Keratinocyte (primary cell): Measurements from ENCODE around the gene SLC39A11. TPM values are rescaled to one million over a fixed set of nuclear protein-coding genes. Genes with fewer than 3 reads are reported as not detected.
A peak's percentile ranks its signal among the peaks of the same experiment; 100 is the strongest.

ENCODE experiments used
- DNase-seq: peaks from one replicate; pipeline ENCODE4 v3.0.0-alpha.2; 2011; ENCODE audit warnings: low read depth, missing footprints, low spot score
- FAIRE-seq: peaks from 2 replicates; lab custom pipeline; 2011; peaks lifted over from hg19 to GRCh38; lab: Jason Lieb, UNC
- H2AFZ ChIP-seq: 2 replicates; pipeline ENCODE4 v1.6.0; 2012; ENCODE audit warnings: low read length, control low read depth, inconsistent platforms; ENCODE audit not compliant: control insufficient read depth
- H3K27ac ChIP-seq: 2 replicates; pipeline ENCODE4 v1.5.1; 2011; ENCODE audit warnings: low read length; ENCODE audit not compliant: control insufficient read depth, insufficient read depth
- H3K27me3 ChIP-seq: 3 replicates; pipeline ENCODE4 v1.6.0; 2011; ENCODE audit warnings: low read length; ENCODE audit not compliant: control insufficient read depth, insufficient read depth; ENCODE audit errors: extremely low read depth
- H3K36me3 ChIP-seq, 2 experiments: 2 replicates in 1 of 2; 3 replicates in 1 of 2; pipeline ENCODE4 v1.5.1; 2011; ENCODE audit warnings: low read length in 2 of 2, mild to moderate bottlenecking in 1 of 2; ENCODE audit not compliant: control insufficient read depth in 2 of 2, insufficient read depth in 2 of 2; ENCODE audit errors: extremely low read depth in 1 of 2
- H3K4me1 ChIP-seq: 3 replicates; pipeline ENCODE4 v1.5.1; 2011; ENCODE audit warnings: low read length; ENCODE audit not compliant: control insufficient read depth, insufficient read depth; ENCODE audit errors: extremely low read depth
- H3K4me2 ChIP-seq: 3 replicates; pipeline ENCODE4 v1.6.0; 2011; ENCODE audit warnings: low read depth, low read length; ENCODE audit not compliant: control insufficient read depth, insufficient read depth; ENCODE audit errors: extremely low read depth
- H3K4me3 ChIP-seq, 3 experiments: fragments of 200-600 bp in 1 of 3; sonication (generic) in 1 of 3; 2 replicates in 2 of 3; 3 replicates in 1 of 3; pipeline ENCODE4 v1.5.1; 2011 to 2016; ENCODE audit warnings: low read length in 3 of 3, mild to moderate bottlenecking in 3 of 3, control low read depth in 2 of 3, inconsistent platforms in 1 of 3, low read depth in 1 of 3, mixed read lengths in 1 of 3, mixed run types in 1 of 3, moderate library complexity in 1 of 3; ENCODE audit not compliant: control insufficient read depth in 2 of 3, insufficient read depth in 2 of 3; ENCODE audit errors: extremely low read depth in 1 of 3
- H3K79me2 ChIP-seq: 2 replicates; pipeline ENCODE4 v1.6.0; 2012; ENCODE audit warnings: low read length; ENCODE audit not compliant: control insufficient read depth, insufficient read depth
- H3K9ac ChIP-seq: 3 replicates; pipeline ENCODE4 v1.6.0; 2011; ENCODE audit warnings: low read length; ENCODE audit not compliant: control insufficient read depth, insufficient read depth; ENCODE audit errors: extremely low read depth
- H3K9me1 ChIP-seq: 3 replicates; pipeline ENCODE4 v1.6.0; 2011; ENCODE audit warnings: low read length; ENCODE audit not compliant: control insufficient read depth, insufficient read depth; ENCODE audit errors: extremely low read depth
- H3K9me3 ChIP-seq: 2 replicates; pipeline ENCODE4 v1.5.1; 2012; ENCODE audit warnings: low read depth, low read length; ENCODE audit not compliant: control insufficient read depth
- H4K20me1 ChIP-seq: 3 replicates; pipeline ENCODE4 v1.6.0; 2011; ENCODE audit warnings: low read length; ENCODE audit not compliant: control insufficient read depth, insufficient read depth; ENCODE audit errors: extremely low read depth
- EZH2 ChIP-seq: IDR thresholded peaks from one replicate; pipeline ENCODE4 v1.6.1; 2012; ENCODE audit warnings: inconsistent platforms, mild to moderate bottlenecking, low read length, moderate library complexity
- dilution Hi-C: fragments of 300-500 bp; cut with MboI; formaldehyde crosslinking; loops from one replicate; pipeline ENCODE4 v1.7.0; 2020; ENCODE audit warnings: low sequenced_read_pairs; ENCODE audit not compliant: extremely low pct_ligation_motif_present
- polyA plus RNA-seq, 5 experiments: library from polyadenylated mRNA; depleted of rRNA in 3 of 5; stranded (reverse) in 3 of 5; stranded (forward) in 1 of 5; unstranded in 1 of 5; fragments of >200 nt; gene quantifications; 1 replicate in 1 of 5; 2 replicates in 3 of 5; 3 replicates in 1 of 5; pipeline versions ENCODE4 v1.2.1 to v1.2.3, GENCODE V29; 2011 to 2012; ENCODE audit warnings: missing spikeins in 2 of 5, low read depth in 1 of 5, low replicate concordance in 1 of 5
- TF ChIP-seq, protein P1 (sequence below), 3 experiments: IDR thresholded peaks in 1 of 3; conservative IDR thresholded peaks in 1 of 3; optimal IDR thresholded peaks in 1 of 3; 2 replicates in 2 of 3; 3 replicates in 1 of 3; pipeline versions ENCODE3 to v1.5.1; 2011; ENCODE audit warnings: low read length in 3 of 3, mild to moderate bottlenecking in 3 of 3, moderate library complexity in 2 of 3, control low read depth in 1 of 3, inconsistent platforms in 1 of 3; ENCODE audit not compliant: insufficient read depth in 2 of 3; ENCODE audit errors: extremely low read depth in 1 of 3

The SLC39A11 gene
- polyA plus RNA-seq, 1 donor (not counting 4 experiments of a cell fraction or from before 2014, with no cell fraction given): 11.5 TPM

DNA sequence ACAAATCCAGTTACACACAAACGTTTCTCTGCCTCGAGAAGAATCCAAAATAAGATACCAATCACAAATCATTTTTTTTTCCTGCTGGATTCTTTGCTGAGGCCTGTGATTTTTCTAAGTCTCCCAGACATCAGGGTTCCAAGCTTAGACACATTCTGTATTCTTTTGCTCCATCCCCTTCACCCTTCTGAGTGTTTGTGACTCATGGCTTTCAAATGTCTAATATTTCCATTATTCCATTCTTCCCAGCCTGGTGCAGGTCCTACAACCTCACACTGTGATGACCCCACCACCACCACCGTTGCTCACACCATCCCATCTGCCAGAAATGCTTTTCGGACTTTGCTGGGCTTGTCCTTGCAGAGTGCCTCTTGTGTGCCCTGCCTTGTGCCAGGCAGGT is 491.6 kb downstream of the SLC39A11 start:
- Histone ChIP-seq H3K36me3 (no peaks in the 10 kb centered on the region), H4K20me1 (no peaks in the 10 kb centered on the region), H3K27ac (no peak overlapping the region), H3K9me3 (no peaks in the 10 kb centered on the region), H3K79me2 (no peaks in the 10 kb centered on the region), H3K4me3 (no peak overlapping the region), H3K9me1 (no peaks in the 10 kb centered on the region), H3K4me1 (peaks cover 26% of the 10 kb centered on the region), H3K4me2 (no peak overlapping the region), H2AFZ (no peak overlapping the region), H3K27me3 (no peaks in the 10 kb centered on the region), H3K9ac (no peak overlapping the region)
- no peak for DNase-seq
- dilution Hi-C loops: no loop called here
- TF ChIP-seq, protein P1, sequence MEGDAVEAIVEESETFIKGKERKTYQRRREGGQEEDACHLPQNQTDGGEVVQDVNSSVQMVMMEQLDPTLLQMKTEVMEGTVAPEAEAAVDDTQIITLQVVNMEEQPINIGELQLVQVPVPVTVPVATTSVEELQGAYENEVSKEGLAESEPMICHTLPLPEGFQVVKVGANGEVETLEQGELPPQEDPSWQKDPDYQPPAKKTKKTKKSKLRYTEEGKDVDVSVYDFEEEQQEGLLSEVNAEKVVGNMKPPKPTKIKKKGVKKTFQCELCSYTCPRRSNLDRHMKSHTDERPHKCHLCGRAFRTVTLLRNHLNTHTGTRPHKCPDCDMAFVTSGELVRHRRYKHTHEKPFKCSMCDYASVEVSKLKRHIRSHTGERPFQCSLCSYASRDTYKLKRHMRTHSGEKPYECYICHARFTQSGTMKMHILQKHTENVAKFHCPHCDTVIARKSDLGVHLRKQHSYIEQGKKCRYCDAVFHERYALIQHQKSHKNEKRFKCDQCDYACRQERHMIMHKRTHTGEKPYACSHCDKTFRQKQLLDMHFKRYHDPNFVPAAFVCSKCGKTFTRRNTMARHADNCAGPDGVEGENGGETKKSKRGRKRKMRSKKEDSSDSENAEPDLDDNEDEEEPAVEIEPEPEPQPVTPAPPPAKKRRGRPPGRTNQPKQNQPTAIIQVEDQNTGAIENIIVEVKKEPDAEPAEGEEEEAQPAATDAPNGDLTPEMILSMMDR (optimal IDR thresholded peaks at IDR 0.05 in 1 of 3, IDR thresholded peaks at IDR 0.05 in 1 of 3, conservative IDR thresholded peaks at IDR 0.05 in 1 of 3; ENCODE audit: extremely low read depth in 1 of 3, insufficient read depth in 2 of 3, low read length in 3 of 3): no peak
- no peak for TF ChIP-seq EZH2
- FAIRE-seq: peak; percentile 46

DNA sequence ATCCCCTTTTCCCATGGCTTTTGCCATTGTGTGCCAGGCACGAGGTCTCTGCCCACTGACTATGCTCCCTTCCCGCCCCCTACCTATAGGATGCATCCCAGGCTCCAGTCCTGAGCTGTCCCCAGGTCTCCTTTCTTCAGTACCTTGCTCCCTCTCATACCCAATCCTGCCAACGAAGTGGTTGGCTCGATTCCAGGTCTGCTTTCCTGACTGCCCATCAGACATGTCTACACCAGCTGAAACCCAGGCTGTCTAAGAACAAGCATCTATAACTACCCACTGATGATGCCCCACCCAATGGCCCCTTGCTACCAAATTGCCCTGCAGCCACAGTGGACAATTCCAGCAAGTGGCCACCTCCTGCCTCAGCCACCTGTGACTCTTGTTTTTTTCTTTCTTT is 492.6 kb downstream of the SLC39A11 start:
- DNase-seq (no peak), FAIRE-seq (no peak)
- Histone ChIP-seq H3K27ac (no peak overlapping the region), H3K9me3 (no peaks in the 10 kb centered on the region), H3K9ac (no peak overlapping the region), H4K20me1 (no peaks in the 10 kb centered on the region), H3K4me1 (peaks cover 26% of the 10 kb centered on the region), H3K9me1 (no peaks in the 10 kb centered on the region), H3K27me3 (no peaks in the 10 kb centered on the region), H3K4me3 (no peak overlapping the region), H3K36me3 (no peaks in the 10 kb centered on the region), H2AFZ (no peak overlapping the region), H3K79me2 (no peaks in the 10 kb centered on the region), H3K4me2 (no peak overlapping the region)
- dilution Hi-C loops: no loop called here
- no peak for TF ChIP-seq EZH2
- TF ChIP-seq, protein P1 (optimal IDR thresholded peaks at IDR 0.05 in 1 of 3, IDR thresholded peaks at IDR 0.05 in 1 of 3, conservative IDR thresholded peaks at IDR 0.05 in 1 of 3; ENCODE audit: extremely low read depth in 1 of 3, insufficient read depth in 2 of 3, low read length in 3 of 3): no peak
